ENCODE data around the gene RPL35A. TPM values are rescaled to one million over a fixed set of nuclear protein-coding genes. Genes with fewer than 3 reads are reported as not detected.

Gene RPL35A
- total and polyA plus RNA-seq, 2 of the 4 experiments (the other 2 are of a cell fraction) = 906 to 1,064 TPM

DNA sequence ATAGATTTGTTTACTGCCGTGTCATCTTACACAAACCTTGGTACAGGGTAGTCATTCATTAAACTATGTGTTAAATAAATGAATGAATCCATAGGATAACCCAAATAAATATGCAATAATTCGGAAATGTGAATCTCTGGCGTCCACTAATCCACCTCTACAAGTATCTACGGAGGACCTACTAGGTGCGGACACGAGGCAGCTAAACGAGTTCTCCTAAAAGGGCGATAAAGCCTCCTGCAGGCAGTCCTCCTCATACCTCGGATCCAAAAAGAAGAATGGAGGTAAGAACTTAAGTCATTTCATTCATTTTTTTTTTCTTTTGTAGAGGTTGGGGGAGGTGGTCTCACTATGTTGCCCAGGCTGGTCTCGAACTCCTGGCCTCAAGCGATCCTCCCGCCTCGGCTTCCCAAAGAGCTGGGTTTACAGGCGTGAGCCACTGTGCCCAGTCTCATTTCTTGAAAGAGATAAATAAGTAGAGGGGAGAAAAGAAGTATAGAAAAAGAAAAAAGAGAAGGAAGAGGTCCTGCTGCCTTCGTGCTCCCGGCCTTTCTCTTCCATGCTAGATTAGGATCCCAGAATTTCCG lies 706 bp upstream of the RPL35A start:
- H4K91ac ChIP-seq (ENCODE audit: insufficient read depth, low read depth, low read length) = no peak overlapping the region
- no peak; the same call in 1 of the 2 replicates for ATAC-seq (ENCODE audit: low read depth)
- POLR2A ChIA-PET (ENCODE audit: unreplicated experiment) = no interaction called here
- no peak overlapping the region for H2BK120ac ChIP-seq (ENCODE audit: low read depth, low read length)
- H4K5ac ChIP-seq (ENCODE audit: low read depth, low read length) = no peak overlapping the region
- H2AK5ac ChIP-seq (ENCODE audit: low read depth, low read length) = peak overlapping the region; percentile 15; the same call in 1 of the 2 replicates
- CTCF ChIA-PET = interaction anchor here (1.3 kb wide), 1 partner anchor 44 kb away, joined by 3 read pairs; no protein-coding TSS in a partner anchor
- no peaks in the 10 kb centered on the region for H3K9me3 ChIP-seq (ENCODE audit: control insufficient read depth, insufficient read depth, low read length)
- no peak overlapping the region for H3K23ac ChIP-seq (ENCODE audit: low read depth, low read length)
- intact Hi-C loops (cut with micrococcal nuclease) (no loop called here), dilution Hi-C loops (cut with HindIII; ENCODE audit: low sequenced_read_pairs, unreplicated experiment) (no loop called here), in situ Hi-C loops (cut with MboI; ENCODE audit: low sequenced_read_pairs) (loop anchor here (5.0 kb wide), 1 partner anchor 42 kb away; no protein-coding TSS in a partner anchor)
- DNase-seq = no peak
- H3K14ac ChIP-seq (replicated peaks; ENCODE audit: low read depth, low read length) = peak overlapping the region; percentile 66; the same call in 1 of the 2 replicates
- no peaks in the 10 kb centered on the region for H3K4me1 ChIP-seq (ENCODE audit: control insufficient read depth, insufficient read depth, low read length)
- peaks cover 27% of the 10 kb centered on the region for H3K36me3 ChIP-seq (ENCODE audit: control insufficient read depth, insufficient read depth, low read length)
- WGBS, 2 experiments (ENCODE audit: extremely low coverage in 2 of 2, insufficient read length in 1 of 2) = 20% methylated on average over 1 of the region's 17 CpGs; no CpG with 5 or more reads in 1 of the 2 experiments
- H3K56ac ChIP-seq (ENCODE audit: extremely low read depth, insufficient read depth, low read length) = peak overlapping the region; percentile 26; the same call in 1 of the 2 replicates
- H2BK20ac ChIP-seq (ENCODE audit: low read depth, low read length) = no peak overlapping the region
- peak overlapping the region; percentile 84 for H2AFZ ChIP-seq (replicated peaks; ENCODE audit: low read length, poor library complexity)
- no peak for TF ChIP-seq CEBPB (IDR thresholded peaks at IDR 0.05; ENCODE audit: low read depth, low read length)
- TF ChIP-seq POLR2A (IDR thresholded peaks at IDR 0.05; ENCODE audit: low read depth, low read length) = no peak
- TF ChIP-seq MXI1 (IDR thresholded peaks at IDR 0.05; ENCODE audit: borderline replicate concordance, low read depth, low read length) = no peak
- no peak for TF ChIP-seq USF2 (IDR thresholded peaks at IDR 0.05; ENCODE audit: low read depth, low read length)
- TF ChIP-seq RFX5 (IDR thresholded peaks at IDR 0.05; ENCODE audit: low read depth, low read length) = no peak
- TF ChIP-seq, protein P1, sequence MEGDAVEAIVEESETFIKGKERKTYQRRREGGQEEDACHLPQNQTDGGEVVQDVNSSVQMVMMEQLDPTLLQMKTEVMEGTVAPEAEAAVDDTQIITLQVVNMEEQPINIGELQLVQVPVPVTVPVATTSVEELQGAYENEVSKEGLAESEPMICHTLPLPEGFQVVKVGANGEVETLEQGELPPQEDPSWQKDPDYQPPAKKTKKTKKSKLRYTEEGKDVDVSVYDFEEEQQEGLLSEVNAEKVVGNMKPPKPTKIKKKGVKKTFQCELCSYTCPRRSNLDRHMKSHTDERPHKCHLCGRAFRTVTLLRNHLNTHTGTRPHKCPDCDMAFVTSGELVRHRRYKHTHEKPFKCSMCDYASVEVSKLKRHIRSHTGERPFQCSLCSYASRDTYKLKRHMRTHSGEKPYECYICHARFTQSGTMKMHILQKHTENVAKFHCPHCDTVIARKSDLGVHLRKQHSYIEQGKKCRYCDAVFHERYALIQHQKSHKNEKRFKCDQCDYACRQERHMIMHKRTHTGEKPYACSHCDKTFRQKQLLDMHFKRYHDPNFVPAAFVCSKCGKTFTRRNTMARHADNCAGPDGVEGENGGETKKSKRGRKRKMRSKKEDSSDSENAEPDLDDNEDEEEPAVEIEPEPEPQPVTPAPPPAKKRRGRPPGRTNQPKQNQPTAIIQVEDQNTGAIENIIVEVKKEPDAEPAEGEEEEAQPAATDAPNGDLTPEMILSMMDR (conservative IDR thresholded peaks at IDR 0.05; ENCODE audit: low read depth, low read length) = no peak
- TF ChIP-seq CHD1 (IDR thresholded peaks at IDR 0.05; ENCODE audit: low read depth, low read length) = no peak
- TF ChIP-seq, protein P2, sequence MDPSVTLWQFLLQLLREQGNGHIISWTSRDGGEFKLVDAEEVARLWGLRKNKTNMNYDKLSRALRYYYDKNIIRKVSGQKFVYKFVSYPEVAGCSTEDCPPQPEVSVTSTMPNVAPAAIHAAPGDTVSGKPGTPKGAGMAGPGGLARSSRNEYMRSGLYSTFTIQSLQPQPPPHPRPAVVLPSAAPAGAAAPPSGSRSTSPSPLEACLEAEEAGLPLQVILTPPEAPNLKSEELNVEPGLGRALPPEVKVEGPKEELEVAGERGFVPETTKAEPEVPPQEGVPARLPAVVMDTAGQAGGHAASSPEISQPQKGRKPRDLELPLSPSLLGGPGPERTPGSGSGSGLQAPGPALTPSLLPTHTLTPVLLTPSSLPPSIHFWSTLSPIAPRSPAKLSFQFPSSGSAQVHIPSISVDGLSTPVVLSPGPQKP (IDR thresholded peaks at IDR 0.05; ENCODE audit: borderline replicate concordance, low read depth, low read length) = no peak
- TF ChIP-seq MAFK (IDR thresholded peaks at IDR 0.05; ENCODE audit: low read depth, low read length) = no peak
- TF ChIP-seq MAZ (IDR thresholded peaks at IDR 0.05; ENCODE audit: borderline replicate concordance, low read depth, low read length) = no peak
- no peak for TF ChIP-seq NFE2L2 (IDR thresholded peaks at IDR 0.05; ENCODE audit: low read depth, low read length)
- TF ChIP-seq RCOR1 (IDR thresholded peaks at IDR 0.05; ENCODE audit: insufficient replicate concordance, low read length) = no peak
- no peak for TF ChIP-seq SMC3 (IDR thresholded peaks at IDR 0.05; ENCODE audit: low read depth, low read length)
- no peak for TF ChIP-seq RAD21 (IDR thresholded peaks at IDR 0.05; ENCODE audit: low read length)
- H3K4me3 ChIP-seq (ENCODE audit: insufficient read depth, low read depth, low read length) = peak overlapping the region; percentile 88
- H2BK15ac ChIP-seq (ENCODE audit: low read depth, low read length) = no peak overlapping the region
- peaks cover 27% of the 10 kb centered on the region for H4K20me1 ChIP-seq (ENCODE audit: insufficient read depth, low read length)
- no TSS peak for BruUV-seq (replicated peaks)
- no peak overlapping the region for H3K18ac ChIP-seq (ENCODE audit: low read depth, low read length)
- H2BK5ac ChIP-seq (ENCODE audit: low read depth, low read length, poor library complexity, severe bottlenecking) = peak overlapping the region; percentile 98
- H3K9ac ChIP-seq (ENCODE audit: low read depth, low read length) = peak overlapping the region; percentile 70
- peak overlapping the region; percentile 58 for H3K4me2 ChIP-seq (ENCODE audit: low read depth, low read length)
- no peaks in the 10 kb centered on the region for H3K27me3 ChIP-seq (ENCODE audit: control insufficient read depth, insufficient read depth, low read length)
- H4K8ac ChIP-seq (ENCODE audit: low read depth in 2 of 2, low read length in 2 of 2) = peak overlapping the region; percentile 70 to 91
- no peaks in the 10 kb centered on the region for H3K9me1 ChIP-seq (ENCODE audit: insufficient read depth, low read length)
- peak overlapping the region; percentile 51; the same call in 1 of the 2 replicates for H3K4ac ChIP-seq (ENCODE audit: low read depth, low read length)
- peaks cover 17 to 33% of the 10 kb centered on the region in 2 experiments for H3K79me1 ChIP-seq (ENCODE audit: low read depth in 1 of 2, low read length in 2 of 2)
- no peak overlapping the region for H2AK9ac ChIP-seq (replicated peaks; ENCODE audit: low read depth, low read length, poor library complexity)
- H3K27ac ChIP-seq (ENCODE audit: insufficient read depth, low read length) = peak overlapping the region; percentile 12; the same call in 1 of the 2 replicates
